A673 (cell line): ENCODE measurements around the gene PDLIM3. TPM values are rescaled to one million over a fixed set of nuclear protein-coding genes. Genes with fewer than 3 reads are reported as not detected.

Source experiments
- BruUV-seq: library from RNA; stranded (reverse); fragments of 400-500 nt; replicated peaks from 2 replicates; lab custom pipeline; 2021; lab: Mats Ljungman, UMichigan
- CTCF ChIA-PET: fragments of 300-600 bp; sonication (Branson Sonifier 250); formaldehyde crosslinking; loops from one replicate; lab custom pipeline; 2022; ENCODE audit warnings: antibody characterized with exemption; lab: Charles Lee
- POLR2A ChIA-PET: fragments of 300-600 bp; sonication (Branson Sonifier 250); formaldehyde crosslinking; loops from one replicate; lab custom pipeline; 2022; ENCODE audit warnings: antibody characterized with exemption; ENCODE audit not compliant: low non-redundant PET; lab: Charles Lee
- DNase-seq: peaks from one replicate; pipeline ENCODE4 v3.0.0-alpha.2; 2015; ENCODE audit warnings: low spot score
- H3K27ac ChIP-seq: fragments of 200-600 bp; sonication (generic); 2 replicates; pipeline ENCODE4 v1.5.1; 2016; ENCODE audit warnings: mixed run types, low read depth, mild to moderate bottlenecking, mixed read lengths, antibody characterized with exemption, low read length; ENCODE audit not compliant: poor library complexity, severe bottlenecking
- H3K27me3 ChIP-seq: fragments of 200-600 bp; sonication (generic); replicated peaks from 2 replicates; pipeline ENCODE4 v1.6.1; 2017; ENCODE audit warnings: mixed run types, low read depth, mild to moderate bottlenecking, mixed read lengths, antibody characterized with exemption, low read length; ENCODE audit not compliant: insufficient read depth, poor library complexity
- H3K36me3 ChIP-seq: fragments of 200-600 bp; sonication (generic); 2 replicates; pipeline ENCODE4 v1.6.1; 2016; ENCODE audit warnings: mixed run types, mild to moderate bottlenecking, mixed read lengths, antibody characterized with exemption, low read length; ENCODE audit not compliant: insufficient read depth, poor library complexity, severe bottlenecking
- H3K4me1 ChIP-seq: fragments of 200-600 bp; sonication (generic); 2 replicates; pipeline ENCODE4 v1.6.1; 2017; ENCODE audit warnings: mixed run types, mild to moderate bottlenecking, mixed read lengths, antibody characterized with exemption, low read length; ENCODE audit not compliant: insufficient read depth, poor library complexity, severe bottlenecking
- H3K4me3 ChIP-seq: fragments of 200-600 bp; sonication (generic); 2 replicates; pipeline ENCODE4 v1.5.1; 2016; ENCODE audit warnings: low read depth, mixed run types, mild to moderate bottlenecking, mixed read lengths, low read length; ENCODE audit not compliant: poor library complexity, severe bottlenecking
- H3K9me3 ChIP-seq: fragments of 200-600 bp; sonication (generic); 2 replicates; pipeline ENCODE4 v1.6.1; 2016; ENCODE audit warnings: mixed run types, low read depth, mild to moderate bottlenecking, mixed read lengths, antibody characterized with exemption, low read length; ENCODE audit not compliant: poor library complexity, severe bottlenecking
- CTCF ChIP-seq: fragments of 300-800, 200-600 bp; sonication (generic); conservative IDR thresholded peaks from 2 replicates; pipeline ENCODE4 v1.5.1; 2017; ENCODE audit warnings: low read depth, mild to moderate bottlenecking, antibody characterized with exemption, low read length, moderate library complexity, mixed read lengths
- EZH2 ChIP-seq: fragments of 200-600 bp; sonication (generic); IDR thresholded peaks from 2 replicates; pipeline ENCODE4 v1.6.1; 2017; ENCODE audit warnings: borderline replicate concordance, low read depth, mild to moderate bottlenecking, mixed read lengths, antibody characterized with exemption, low read length; ENCODE audit not compliant: poor library complexity, severe bottlenecking
- intact Hi-C: fragments of 100-400 bp; cut with micrococcal nuclease; formaldehyde crosslinking; loops from one replicate; pipeline ENCODE4 v1.10.0; 2022; ENCODE audit not compliant: unreplicated experiment
- total RNA-seq: library from RNA; stranded (reverse); gene quantifications from 2 replicates; pipeline ENCODE4 v1.2.3, GENCODE V29; 2021

PDLIM3 gene
- total RNA-seq, 1 experiment from 2014 or later, result not detected

- Histone ChIP-seq H3K27me3 (peaks cover 22% of the 10 kb centered on the region), H3K9me3 (no peaks in the 10 kb centered on the region), H3K27ac (no peak overlapping the region), H3K4me1 (no peaks in the 10 kb centered on the region), H3K36me3 (no peaks in the 10 kb centered on the region), H3K4me3 (no peak overlapping the region)
- intact Hi-C loops, result no loop called here
- POLR2A ChIA-PET, result no interaction called here
- CTCF ChIA-PET, result no interaction called here
- no TSS peak for BruUV-seq
- TF ChIP-seq EZH2 (no peak), CTCF (no peak)
- DNase-seq, result no peak
Measured at GRCh38 chr4:185542626-185543315, 7.5 kb upstream of the PDLIM3 start.

GRCh38 chr4:185541251-185541727 lies 6.0 kb upstream of the PDLIM3 start:
- no TSS peak for BruUV-seq
- Histone ChIP-seq H3K4me1 (no peaks in the 10 kb centered on the region), H3K36me3 (no peaks in the 10 kb centered on the region), H3K27me3 (peaks cover 30% of the 10 kb centered on the region), H3K9me3 (no peaks in the 10 kb centered on the region), H3K27ac (no peak overlapping the region), H3K4me3 (no peak overlapping the region)
- POLR2A ChIA-PET, result no interaction called here
- DNase-seq, result no peak
- no peak for TF ChIP-seq CTCF
- TF ChIP-seq EZH2, result no peak
- intact Hi-C loops, result no loop called here
- CTCF ChIA-PET, result no interaction called here

GRCh38 chr4:185540487-185541120 lies 5.3 kb upstream of the PDLIM3 start:
- TF ChIP-seq EZH2, result no peak
- no peak for TF ChIP-seq CTCF
- no TSS peak for BruUV-seq
- POLR2A ChIA-PET, result no interaction called here
- Histone ChIP-seq H3K4me3 (no peak overlapping the region), H3K36me3 (no peaks in the 10 kb centered on the region), H3K4me1 (no peaks in the 10 kb centered on the region), H3K27ac (no peak overlapping the region), H3K9me3 (no peaks in the 10 kb centered on the region), H3K27me3 (peaks cover 37% of the 10 kb centered on the region)
- intact Hi-C loops, result no loop called here
- no peak for DNase-seq
- CTCF ChIA-PET, result no interaction called here
